Fibroblast of peridontal ligament (primary cell): ENCODE measurements around the gene CLSTN2.

Experiments used
- DNase-seq: peaks from one replicate; pipeline ENCODE4 v3.0.0-alpha.2; 2010; ENCODE audit errors: extremely low read depth

Gene CLSTN2

GRCh38 chr3:139941580-139941979 is 6.6 kb downstream of the CLSTN2 start:
- no peak for DNase-seq

- DNase-seq = no peak
Observed at GRCh38 chr3:139944256-139944910, 9.4 kb downstream of the CLSTN2 start.

- no peak for DNase-seq
Observed at GRCh38 chr3:139945386-139945785, 10.4 kb downstream of the CLSTN2 start.

GRCh38 chr3:139945942-139946341 is 11.0 kb downstream of the CLSTN2 start:
- DNase-seq = no peak

GRCh38 chr3:139948467-139948866 is 13.5 kb downstream of the CLSTN2 start:
- DNase-seq = no peak

- no peak for DNase-seq
Observed at GRCh38 chr3:139948898-139949297, 13.9 kb downstream of the CLSTN2 start.

- DNase-seq = no peak
Observed at GRCh38 chr3:139953131-139953910, 18.3 kb downstream of the CLSTN2 start.

- no peak for DNase-seq
Observed at GRCh38 chr3:139954146-139954860, 19.3 kb downstream of the CLSTN2 start.

GRCh38 chr3:139957844-139958243 is 22.9 kb downstream of the CLSTN2 start:
- DNase-seq = no peak

- DNase-seq = no peak
Observed at GRCh38 chr3:139969386-139969785, 34.4 kb downstream of the CLSTN2 start.

GRCh38 chr3:139970526-139970925 is 35.5 kb downstream of the CLSTN2 start:
- no peak for DNase-seq

- no peak for DNase-seq
Observed at GRCh38 chr3:139974809-139975425, 39.9 kb downstream of the CLSTN2 start.

GRCh38 chr3:139975594-139976365 is 40.8 kb downstream of the CLSTN2 start:
- peak; percentile 2 for DNase-seq

- DNase-seq = no peak
Observed at GRCh38 chr3:139978966-139979365, 44.0 kb downstream of the CLSTN2 start.

- DNase-seq = no peak
Observed at GRCh38 chr3:139979991-139980390, 45.0 kb downstream of the CLSTN2 start.

- peak; percentile 21 for DNase-seq
Observed at GRCh38 chr3:139982404-139982803, 47.4 kb downstream of the CLSTN2 start.

GRCh38 chr3:139985576-139985975 is 50.6 kb downstream of the CLSTN2 start:
- DNase-seq = no peak

GRCh38 chr3:139987908-139988307 is 52.9 kb downstream of the CLSTN2 start:
- no peak for DNase-seq

GRCh38 chr3:139988472-139989156 is 53.6 kb downstream of the CLSTN2 start:
- no peak for DNase-seq

- DNase-seq = no peak
Observed at GRCh38 chr3:139994891-139995290, 59.9 kb downstream of the CLSTN2 start.

- no peak for DNase-seq
Observed at GRCh38 chr3:140004271-140004670, 69.3 kb downstream of the CLSTN2 start.
